ENCODE measurements around the gene ST3GAL2. TPM values are rescaled to one million over a fixed set of nuclear protein-coding genes. Genes with fewer than 3 reads are reported as not detected.

The ST3GAL2 gene
- total and polyA plus RNA-seq, 10 of the 15 experiments (the other 5 are each of a cell fraction or from before 2014, with no cell fraction given), result 0.95 to 61.7 (median 25.9) TPM

DNA sequence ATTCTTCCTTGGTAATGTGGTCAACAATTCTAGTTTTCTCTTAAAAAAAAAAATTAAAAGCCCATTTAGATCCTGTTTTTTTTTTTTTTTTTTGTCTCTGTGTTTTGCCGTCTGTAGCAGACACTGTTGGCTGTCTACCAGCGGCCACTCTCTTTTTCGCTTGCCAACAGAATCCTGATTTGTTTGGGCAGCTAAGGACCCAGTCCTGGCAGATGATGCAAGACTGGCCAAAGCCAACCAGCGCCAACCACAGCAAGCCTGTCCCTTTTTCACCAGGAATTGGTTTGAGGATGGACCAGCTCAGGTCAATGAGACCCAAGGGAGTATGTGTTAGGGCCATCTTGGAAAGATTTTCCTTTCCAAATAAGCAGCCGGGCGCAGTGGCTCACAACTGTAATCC is 28.2 kb downstream of the ST3GAL2 start:
- BruUV-seq (replicated peaks), result no TSS peak
- peaks cover 6 to 15% of the 10 kb centered on the region in 2 experiments; a peak in 3 of 4 replicates for H3K36me3 ChIP-seq (ENCODE audit: control insufficient read depth in 2 of 2, insufficient read depth in 2 of 2, low read length in 1 of 2)
- no peak overlapping the region for H3K4me2 ChIP-seq (ENCODE audit: control insufficient read depth, insufficient read depth)
- H3K4me1 ChIP-seq (ENCODE audit: control insufficient read depth, insufficient read depth, low read length), result peaks cover 39% of the 10 kb centered on the region
- no peak overlapping the region for H3K9ac ChIP-seq (ENCODE audit: control insufficient read depth, insufficient read depth, low read length)
- H4K20me1 ChIP-seq (ENCODE audit: control insufficient read depth, insufficient read depth), result no peaks in the 10 kb centered on the region
- intact Hi-C loops (cut with micrococcal nuclease; ENCODE audit: unreplicated experiment), result no loop called here
- POLR2A ChIA-PET, result interaction anchor here (0.7 to 1.5 kb wide), 5 partner anchors 9 to 1398 kb away, joined by 5 to 10 read pairs (median 6); no protein-coding TSS in a partner anchor
- no peaks in the 10 kb centered on the region for H3K9me3 ChIP-seq (replicated peaks; ENCODE audit: control insufficient read depth, insufficient read depth, low read length)
- RAD21 ChIA-PET (ENCODE audit: unreplicated experiment), result no interaction called here
- no peak overlapping the region for H2AFZ ChIP-seq (ENCODE audit: control insufficient read depth, low read depth, low read length)
- FAIRE-seq (no peak), DNase-seq (ENCODE audit: low read depth, low spot score) (no peak), ATAC-seq (no peak)
- CTCF ChIA-PET, result interaction anchor here (0.6 to 3.3 kb wide), 2 partner anchors 34 to 42 kb away, joined by 3 to 14 read pairs; no protein-coding TSS in a partner anchor
- TF ChIP-seq SREBF2 (IDR thresholded peaks at IDR 0.05; ENCODE audit: low read length) (no peak), MTA3 (IDR thresholded peaks at IDR 0.05; ENCODE audit: borderline replicate concordance, low read length) (no peak), STAT1 (conservative IDR thresholded peaks at IDR 0.05) (no peak), NFIC (IDR thresholded peaks at IDR 0.05; ENCODE audit: low read depth, low read length) (no peak), SUPT20H (IDR thresholded peaks at IDR 0.05; ENCODE audit: borderline replicate concordance, control insufficient read depth, low read depth, low read length) (no peak), POU2F2 (IDR thresholded peaks at IDR 0.05; ENCODE audit: borderline replicate concordance, low read depth, low read length) (no peak), PAX8 (IDR thresholded peaks at IDR 0.05) (no peak), ETV6 (conservative IDR thresholded peaks at IDR 0.05 in 1 of 2, IDR thresholded peaks at IDR 0.05 in 1 of 2; ENCODE audit: borderline replicate concordance in 1 of 2, low read depth in 1 of 2) (no peak), SRF (IDR thresholded peaks at IDR 0.05; ENCODE audit: low read depth in 2 of 2, low read length in 2 of 2) (no peak), HDAC2 (IDR thresholded peaks at IDR 0.05) (no peak), FOS (IDR thresholded peaks at IDR 0.05; ENCODE audit: borderline replicate concordance, extremely low read depth, insufficient read length) (no peak), TAF1 (IDR thresholded peaks at IDR 0.05; ENCODE audit: borderline replicate concordance, low read depth, low read length) (no peak), DPF2 (IDR thresholded peaks at IDR 0.05) (no peak)
- TF ChIP-seq, protein P1, sequence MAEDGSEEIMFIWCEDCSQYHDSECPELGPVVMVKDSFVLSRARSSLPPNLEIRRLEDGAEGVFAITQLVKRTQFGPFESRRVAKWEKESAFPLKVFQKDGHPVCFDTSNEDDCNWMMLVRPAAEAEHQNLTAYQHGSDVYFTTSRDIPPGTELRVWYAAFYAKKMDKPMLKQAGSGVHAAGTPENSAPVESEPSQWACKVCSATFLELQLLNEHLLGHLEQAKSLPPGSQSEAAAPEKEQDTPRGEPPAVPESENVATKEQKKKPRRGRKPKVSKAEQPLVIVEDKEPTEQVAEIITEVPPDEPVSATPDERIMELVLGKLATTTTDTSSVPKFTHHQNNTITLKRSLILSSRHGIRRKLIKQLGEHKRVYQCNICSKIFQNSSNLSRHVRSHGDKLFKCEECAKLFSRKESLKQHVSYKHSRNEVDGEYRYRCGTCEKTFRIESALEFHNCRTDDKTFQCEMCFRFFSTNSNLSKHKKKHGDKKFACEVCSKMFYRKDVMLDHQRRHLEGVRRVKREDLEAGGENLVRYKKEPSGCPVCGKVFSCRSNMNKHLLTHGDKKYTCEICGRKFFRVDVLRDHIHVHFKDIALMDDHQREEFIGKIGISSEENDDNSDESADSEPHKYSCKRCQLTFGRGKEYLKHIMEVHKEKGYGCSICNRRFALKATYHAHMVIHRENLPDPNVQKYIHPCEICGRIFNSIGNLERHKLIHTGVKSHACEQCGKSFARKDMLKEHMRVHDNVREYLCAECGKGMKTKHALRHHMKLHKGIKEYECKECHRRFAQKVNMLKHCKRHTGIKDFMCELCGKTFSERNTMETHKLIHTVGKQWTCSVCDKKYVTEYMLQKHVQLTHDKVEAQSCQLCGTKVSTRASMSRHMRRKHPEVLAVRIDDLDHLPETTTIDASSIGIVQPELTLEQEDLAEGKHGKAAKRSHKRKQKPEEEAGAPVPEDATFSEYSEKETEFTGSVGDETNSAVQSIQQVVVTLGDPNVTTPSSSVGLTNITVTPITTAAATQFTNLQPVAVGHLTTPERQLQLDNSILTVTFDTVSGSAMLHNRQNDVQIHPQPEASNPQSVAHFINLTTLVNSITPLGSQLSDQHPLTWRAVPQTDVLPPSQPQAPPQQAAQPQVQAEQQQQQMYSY (CRISPR knock-in tag; IDR thresholded peaks at IDR 0.05), result no peak
- TF ChIP-seq, protein P2, sequence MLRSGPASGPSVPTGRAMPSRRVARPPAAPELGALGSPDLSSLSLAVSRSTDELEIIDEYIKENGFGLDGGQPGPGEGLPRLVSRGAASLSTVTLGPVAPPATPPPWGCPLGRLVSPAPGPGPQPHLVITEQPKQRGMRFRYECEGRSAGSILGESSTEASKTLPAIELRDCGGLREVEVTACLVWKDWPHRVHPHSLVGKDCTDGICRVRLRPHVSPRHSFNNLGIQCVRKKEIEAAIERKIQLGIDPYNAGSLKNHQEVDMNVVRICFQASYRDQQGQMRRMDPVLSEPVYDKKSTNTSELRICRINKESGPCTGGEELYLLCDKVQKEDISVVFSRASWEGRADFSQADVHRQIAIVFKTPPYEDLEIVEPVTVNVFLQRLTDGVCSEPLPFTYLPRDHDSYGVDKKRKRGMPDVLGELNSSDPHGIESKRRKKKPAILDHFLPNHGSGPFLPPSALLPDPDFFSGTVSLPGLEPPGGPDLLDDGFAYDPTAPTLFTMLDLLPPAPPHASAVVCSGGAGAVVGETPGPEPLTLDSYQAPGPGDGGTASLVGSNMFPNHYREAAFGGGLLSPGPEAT (IDR thresholded peaks at IDR 0.05; ENCODE audit: low read depth), result no peak
- TF ChIP-seq, protein P3, sequence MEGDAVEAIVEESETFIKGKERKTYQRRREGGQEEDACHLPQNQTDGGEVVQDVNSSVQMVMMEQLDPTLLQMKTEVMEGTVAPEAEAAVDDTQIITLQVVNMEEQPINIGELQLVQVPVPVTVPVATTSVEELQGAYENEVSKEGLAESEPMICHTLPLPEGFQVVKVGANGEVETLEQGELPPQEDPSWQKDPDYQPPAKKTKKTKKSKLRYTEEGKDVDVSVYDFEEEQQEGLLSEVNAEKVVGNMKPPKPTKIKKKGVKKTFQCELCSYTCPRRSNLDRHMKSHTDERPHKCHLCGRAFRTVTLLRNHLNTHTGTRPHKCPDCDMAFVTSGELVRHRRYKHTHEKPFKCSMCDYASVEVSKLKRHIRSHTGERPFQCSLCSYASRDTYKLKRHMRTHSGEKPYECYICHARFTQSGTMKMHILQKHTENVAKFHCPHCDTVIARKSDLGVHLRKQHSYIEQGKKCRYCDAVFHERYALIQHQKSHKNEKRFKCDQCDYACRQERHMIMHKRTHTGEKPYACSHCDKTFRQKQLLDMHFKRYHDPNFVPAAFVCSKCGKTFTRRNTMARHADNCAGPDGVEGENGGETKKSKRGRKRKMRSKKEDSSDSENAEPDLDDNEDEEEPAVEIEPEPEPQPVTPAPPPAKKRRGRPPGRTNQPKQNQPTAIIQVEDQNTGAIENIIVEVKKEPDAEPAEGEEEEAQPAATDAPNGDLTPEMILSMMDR (IDR thresholded peaks at IDR 0.05 in 2 of 3, conservative IDR thresholded peaks at IDR 0.05 in 1 of 3; ENCODE audit: control insufficient read depth in 2 of 3, extremely low read depth in 1 of 3, insufficient read depth in 1 of 3, low read depth in 3 of 3, low read length in 3 of 3), result no peak
- H3K27me3 ChIP-seq (replicated peaks in 1 of 2; ENCODE audit: control insufficient read depth in 2 of 2, insufficient read depth in 2 of 2, low read length in 1 of 2), result no peaks in the 10 kb centered on the region; a peak in 1 of 4 replicates
- WGBS (ENCODE audit: insufficient coverage, insufficient replicate concordance, low lambda C conversion rate, missing lambda C conversion rate), result 95% methylated on average over 6 of the region's 6 CpGs
- no peak overlapping the region for H3K4me3 ChIP-seq
- no peak overlapping the region for H3K27ac ChIP-seq (ENCODE audit: control insufficient read depth, insufficient read depth)
- peaks cover 64% of the 10 kb centered on the region for H3K79me2 ChIP-seq (ENCODE audit: control insufficient read depth, insufficient read depth, low read length)
- in situ Hi-C loops (cut with MboI), result loop anchor here (25.0 kb wide), 1 partner anchor 1648 kb away; no protein-coding TSS in a partner anchor
- SMC1A ChIA-PET (ENCODE audit: uncharacterized antibody, unreplicated experiment), result interaction anchor here (0.9 to 1.0 kb wide), 2 partner anchors 10 to 43 kb away, joined by 3 read pairs; partner anchors contain the start of gene FCSK

All from GM12878 (cell line).